K562 (cell line): ENCODE results near the gene HIVEP2. TPM values are rescaled to one million over a fixed set of nuclear protein-coding genes. Genes with fewer than 3 reads are reported as not detected.

Experiments
- ATAC-seq: fragments of 200-7000 bp; cut with Tn5 transposase; 3 replicates; pipeline ENCODE4 v1.9.1; 2020; ENCODE audit warnings: moderate library complexity
- BruUV-seq: library from RNA; stranded (reverse); fragments of 400-500 nt; replicated peaks from 2 replicates; lab custom pipeline; 2021; lab: Mats Ljungman, UMichigan
- CTCF ChIA-PET: fragments of 300-600 bp; formaldehyde crosslinking; extraction: SDS; loops from one replicate; lab custom pipeline; 2021; ENCODE audit warnings: low intra/inter-chr PET ratio; lab: Yijun Ruan, JAX
- POLR2A ChIA-PET: fragments of 300-600, 350-650 bp; sonication (Branson Sonifier 250); formaldehyde crosslinking; extraction: SDS; loops from one replicate; lab custom pipeline; 2021; ENCODE audit warnings: antibody characterized with exemption, inconsistent platforms; lab: Yijun Ruan, JAX
- DNase-seq, 4 experiments: peaks; one replicate each; pipeline versions ENCODE4 v3.0.0 to v3.0.0-alpha.2; 2011 to 2018; ENCODE audit warnings: low spot score in 3 of 4, mixed read lengths in 3 of 4; ENCODE audit errors: extremely low read depth in 1 of 4
- FAIRE-seq: peaks from 2 replicates; lab custom pipeline; 2011; peaks lifted over from hg19 to GRCh38; lab: Jason Lieb, UNC
- H2AFZ ChIP-seq: 2 replicates; pipeline ENCODE4 v1.6.0; 2011; ENCODE audit warnings: low read depth, low read length, control low read depth, inconsistent platforms
- H3K27ac ChIP-seq: fragments of 200-600 bp; 3 replicates; pipeline ENCODE4 v1.8.0; 2011; ENCODE audit warnings: low read depth, mild to moderate bottlenecking, control low read depth, inconsistent platforms, low read length, moderate library complexity, mixed read lengths; ENCODE audit errors: extremely low read depth
- H3K27me3 ChIP-seq, 2 experiments: fragments of 300-600 bp in 1 of 2; 2 replicates in 1 of 2; 3 replicates in 1 of 2; pipeline versions ENCODE4 v1.6.0 to v1.8.0; 2011; ENCODE audit warnings: inconsistent platforms in 2 of 2, low read length in 2 of 2, mild to moderate bottlenecking in 1 of 2, mixed read lengths in 1 of 2, moderate library complexity in 1 of 2; ENCODE audit not compliant: control insufficient read depth in 2 of 2, insufficient read depth in 2 of 2
- H3K36me3 ChIP-seq: fragments of 300-600 bp; 3 replicates; pipeline ENCODE4 v1.8.0; 2011; ENCODE audit warnings: mild to moderate bottlenecking, low read length, inconsistent platforms; ENCODE audit not compliant: control insufficient read depth, insufficient read depth
- H3K4me1 ChIP-seq, 2 experiments: fragments of 200-600 bp in 1 of 2; replicated peaks in 1 of 2; 2 replicates in 1 of 2; 3 replicates in 1 of 2; pipeline versions ENCODE4 v1.5.1 to v1.8.0; 2011; ENCODE audit warnings: inconsistent platforms in 2 of 2, low read length in 2 of 2, mild to moderate bottlenecking in 1 of 2, mixed read lengths in 1 of 2, moderate library complexity in 1 of 2; ENCODE audit not compliant: control insufficient read depth in 2 of 2, insufficient read depth in 2 of 2
- H3K4me2 ChIP-seq: 2 replicates; pipeline ENCODE4 v1.6.1; 2011; ENCODE audit warnings: low read length, control low read depth, inconsistent platforms, mixed read lengths; ENCODE audit not compliant: insufficient read depth
- H3K4me3 ChIP-seq: fragments of 200-600 bp; sonication (generic), shearing (Covaris generic); 2 replicates; pipeline ENCODE4 v1.5.1; 2016; ENCODE audit warnings: control low read depth, inconsistent platforms
- H3K79me2 ChIP-seq: fragments of 200-600 bp; 3 replicates; pipeline ENCODE4 v1.8.0; 2011; ENCODE audit warnings: low read length, inconsistent platforms; ENCODE audit not compliant: control insufficient read depth, insufficient read depth
- H3K9ac ChIP-seq, 2 experiments: 2 replicates each; pipeline versions ENCODE4 v1.6.0 to v1.6.1; 2011; ENCODE audit warnings: low read depth in 2 of 2, low read length in 2 of 2, control low read depth in 1 of 2, inconsistent platforms in 1 of 2, mild to moderate bottlenecking in 1 of 2, mixed read lengths in 1 of 2; ENCODE audit not compliant: insufficient read depth in 1 of 2
- H3K9me1 ChIP-seq: one replicate; pipeline ENCODE4 v1.6.0; 2011; ENCODE audit warnings: inconsistent platforms, mild to moderate bottlenecking, low read length, moderate library complexity; ENCODE audit not compliant: control insufficient read depth, insufficient read depth
- H3K9me3 ChIP-seq: replicated peaks from 2 replicates; pipeline ENCODE4 v1.5.1; 2011; ENCODE audit warnings: low read depth, low read length, inconsistent platforms; ENCODE audit not compliant: control insufficient read depth, insufficient read depth
- H4K20me1 ChIP-seq: replicated peaks from 2 replicates; pipeline ENCODE4 v1.6.1; 2011; ENCODE audit warnings: low read length, inconsistent platforms, mixed read lengths; ENCODE audit not compliant: control insufficient read depth, insufficient read depth
- ATF4 ChIP-seq: fragments of 450-650 bp; formaldehyde crosslinking; IDR thresholded peaks from 2 replicates; pipeline ENCODE4 v1.4.0; 2022; ENCODE audit warnings: mild to moderate bottlenecking, moderate library complexity
- ATF7 ChIP-seq: fragments of 450-650 bp; IDR thresholded peaks from 2 replicates; pipeline ENCODE4 v1.7.1; 2014; ENCODE audit warnings: mild to moderate bottlenecking, moderate library complexity
- KAT8 ChIP-seq: fragments of 450-650 bp; IDR thresholded peaks from 2 replicates; pipeline ENCODE4 v1.6.1; 2016; ENCODE audit warnings: low read depth, mild to moderate bottlenecking
- LCOR ChIP-seq: sonication (generic); formaldehyde crosslinking; IDR thresholded peaks from 2 replicates; pipeline ENCODE4 v1.8.0; 2022; ENCODE audit warnings: mild to moderate bottlenecking, missing genetic modification reagents
- MEF2A ChIP-seq: IDR thresholded peaks from 2 replicates; pipeline ENCODE4 v1.6.1; 2011; ENCODE audit warnings: low read depth, mild to moderate bottlenecking, low read length, moderate library complexity; ENCODE audit not compliant: control insufficient read depth
- NUFIP1 ChIP-seq: fragments of 450-650 bp; IDR thresholded peaks from 2 replicates; pipeline ENCODE4 v1.6.1; 2018; ENCODE audit not compliant: partially characterized antibody
- ZMIZ1 ChIP-seq, 2 experiments: fragments of 150-350 bp in 1 of 2; IDR thresholded peaks; 2 replicates each; pipeline ENCODE4 v1.6.1; 2012 to 2016; ENCODE audit warnings: low read depth in 2 of 2, low read length in 2 of 2, mild to moderate bottlenecking in 1 of 2, moderate library complexity in 1 of 2
- WGBS: fragments of 100-300 bp; shearing (Covaris generic); methylation state at CpG from one replicate; pipeline ENCODE4 v1.1.6; 2016; ENCODE audit warnings: low coverage, mixed read lengths; ENCODE audit not compliant: insufficient coverage; ENCODE audit errors: missing lambda C conversion rate; 5-methylcytosine and 5-hydroxymethylcytosine counted together
- in situ Hi-C: fragments of 300-500 bp; cut with MboI; formaldehyde crosslinking; loops from 4 replicates; pipeline ENCODE4 v1.15.0; 2018; ENCODE audit warnings: inconsistent platforms, mixed read lengths
- intact Hi-C: fragments of 100-400 bp; cut with micrococcal nuclease; formaldehyde crosslinking; loops from 2 replicates; pipeline ENCODE4 v1.14.2; 2022
- polyA plus RNA-seq, 8 experiments: library from polyadenylated mRNA; depleted of rRNA in 4 of 8; stranded (reverse) in 5 of 8; unstranded in 3 of 8; fragments of >200 nt; fragmentation: Nextera tagmentation in 2 of 8; fragmentation: Illumina TruSeq in 1 of 8; extraction: Ambion mirVana in 2 of 8; extraction: Trizol in 1 of 8; gene quantifications; 2 replicates each; pipeline versions ENCODE4 v1.2.1 to v1.2.3, GENCODE V29; 2011 to 2014; ENCODE audit warnings: inconsistent platforms in 1 of 8, missing spikeins in 1 of 8
- total RNA-seq, 7 experiments: library from RNA; depleted of rRNA in 6 of 7; stranded (reverse); fragments of >200 nt in 6 of 7; fragmentation: Illumina TruSeq in 2 of 7; extraction: Trizol in 2 of 7; gene quantifications; 2 replicates each; pipeline versions ENCODE4 v1.2.1 to v1.2.3, GENCODE V29; 2011 to 2021; ENCODE audit warnings: low replicate concordance in 1 of 7
- TF ChIP-seq, protein P1 (sequence below): sonication (generic); formaldehyde crosslinking; IDR thresholded peaks from 2 replicates; pipeline ENCODE4 v1.8.0; 2022; ENCODE audit warnings: mild to moderate bottlenecking, missing genetic modification reagents

Gene HIVEP2
- total and polyA plus RNA-seq, 9 of the 15 experiments (the other 6 are each of a cell fraction or from before 2014, with no cell fraction given) = under 0.01 to 1.2 (median 0.31) TPM

GRCh38 chr6:142731611-142732010 is 213.4 kb downstream of the HIVEP2 start:
- no peak for ATAC-seq
- no peaks in the 10 kb centered on the region for H4K20me1 ChIP-seq
- CTCF ChIA-PET = no interaction called here

More at GRCh38 chr6:142731611-142732010, 213.4 kb downstream of the HIVEP2 start:
- TF ChIP-seq ATF4 (CRISPR knock-in tag) = no peak
- no peak for TF ChIP-seq KAT8
- TF ChIP-seq, protein P1, sequence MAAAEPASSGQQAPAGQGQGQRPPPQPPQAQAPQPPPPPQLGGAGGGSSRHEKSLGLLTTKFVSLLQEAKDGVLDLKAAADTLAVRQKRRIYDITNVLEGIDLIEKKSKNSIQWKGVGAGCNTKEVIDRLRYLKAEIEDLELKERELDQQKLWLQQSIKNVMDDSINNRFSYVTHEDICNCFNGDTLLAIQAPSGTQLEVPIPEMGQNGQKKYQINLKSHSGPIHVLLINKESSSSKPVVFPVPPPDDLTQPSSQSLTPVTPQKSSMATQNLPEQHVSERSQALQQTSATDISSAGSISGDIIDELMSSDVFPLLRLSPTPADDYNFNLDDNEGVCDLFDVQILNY = no peak
- no peak for TF ChIP-seq MEF2A
- TF ChIP-seq LCOR = no peak
- no peak for TF ChIP-seq NUFIP1
- no peak for TF ChIP-seq ATF7
- no peak for TF ChIP-seq ZMIZ1 (IDR thresholded peaks at IDR 0.05; ENCODE audit: low read depth in 2 of 2, low read length in 2 of 2)
- Histone ChIP-seq H3K9me1 (no peaks in the 10 kb centered on the region), H3K27me3 (0 out of 5 replicates have a peak, but pooled peaks cover 0 to 4% of the 10 kb centered on the region in 2 experiments), H3K9ac (no peak overlapping the region), H3K27ac (no peak overlapping the region), H3K4me3 (no peak overlapping the region), H3K9me3 (no peaks in the 10 kb centered on the region), H3K4me1 (no peaks in the 10 kb centered on the region), H2AFZ (no peak overlapping the region), H3K36me3 (no peaks in the 10 kb centered on the region), H3K4me2 (no peak overlapping the region), H3K79me2 (no peaks in the 10 kb centered on the region)
- in situ Hi-C loops (no loop called here), intact Hi-C loops (no loop called here)
- FAIRE-seq (no peak), DNase-seq (no peak)
- WGBS = 0% methylated on average over 4 of the region's 5 CpGs
- no TSS peak for BruUV-seq
- POLR2A ChIA-PET = no interaction called here
